GM12865 (cell line): ENCODE measurements around the gene MAP3K13.

Experiments
- DNase-seq: peaks from one replicate; pipeline ENCODE4 v3.0.0; 2010; ENCODE audit warnings: low read depth
- H3K4me3 ChIP-seq: 2 replicates; pipeline ENCODE4 v1.5.1; 2011; ENCODE audit warnings: mild to moderate bottlenecking, low read depth, low read length, control low read depth
- CTCF ChIP-seq: IDR thresholded peaks from 2 replicates; pipeline ENCODE4 v1.5.1; 2011; ENCODE audit warnings: low read length, control low read depth, low read depth, inconsistent platforms; ENCODE audit not compliant: insufficient read depth; ENCODE audit errors: missing control alignments

MAP3K13 gene

GRCh38 chr3:185519021-185519420 is 156.1 kb downstream of the MAP3K13 start:
- DNase-seq, result no peak
- H3K4me3 ChIP-seq, result no peak overlapping the region
- no peak for TF ChIP-seq CTCF

DNA sequence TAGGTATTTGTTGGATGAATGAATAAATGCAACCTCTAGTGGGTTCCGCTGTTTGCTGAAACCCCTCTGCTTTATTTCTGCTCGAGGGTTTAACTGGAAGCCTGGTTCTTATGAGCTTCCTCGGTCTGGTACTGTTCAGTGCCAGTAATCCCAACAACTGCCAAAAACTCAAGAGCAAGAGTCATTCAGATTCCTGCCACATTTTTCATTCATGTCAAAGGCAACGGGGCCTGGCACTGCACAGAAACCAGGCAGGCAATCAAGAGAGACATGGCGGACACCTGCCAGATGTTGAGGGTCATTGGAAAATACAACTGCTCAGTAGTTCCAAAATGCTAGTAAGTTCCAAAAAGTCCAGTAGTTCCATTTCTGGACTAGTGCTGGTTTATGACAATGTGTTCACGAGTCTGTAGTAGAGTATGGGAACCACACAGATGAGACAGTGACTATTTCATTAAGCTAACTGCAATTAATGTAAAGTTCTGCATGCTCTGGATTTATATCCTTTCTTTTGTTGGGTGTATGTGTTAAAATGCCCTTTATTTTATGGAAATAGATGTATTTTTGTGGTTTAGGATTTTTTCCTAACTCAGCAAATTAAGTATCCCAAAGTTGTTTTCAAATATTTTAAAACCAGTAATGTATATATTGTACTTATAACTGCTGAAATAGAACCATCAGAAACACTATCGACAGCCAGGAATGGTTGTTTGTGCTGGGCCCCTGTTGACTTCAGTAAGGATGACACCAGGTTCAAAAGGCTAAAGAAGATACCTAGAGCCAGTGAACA is 158.6 kb downstream of the MAP3K13 start:
- DNase-seq, result no peak
- TF ChIP-seq CTCF, result no peak
- no peak overlapping the region for H3K4me3 ChIP-seq

GRCh38 chr3:185526349-185526951 is 163.5 kb downstream of the MAP3K13 start:
- H3K4me3 ChIP-seq, result no peak overlapping the region
- DNase-seq, result no peak
- no peak for TF ChIP-seq CTCF

DNA sequence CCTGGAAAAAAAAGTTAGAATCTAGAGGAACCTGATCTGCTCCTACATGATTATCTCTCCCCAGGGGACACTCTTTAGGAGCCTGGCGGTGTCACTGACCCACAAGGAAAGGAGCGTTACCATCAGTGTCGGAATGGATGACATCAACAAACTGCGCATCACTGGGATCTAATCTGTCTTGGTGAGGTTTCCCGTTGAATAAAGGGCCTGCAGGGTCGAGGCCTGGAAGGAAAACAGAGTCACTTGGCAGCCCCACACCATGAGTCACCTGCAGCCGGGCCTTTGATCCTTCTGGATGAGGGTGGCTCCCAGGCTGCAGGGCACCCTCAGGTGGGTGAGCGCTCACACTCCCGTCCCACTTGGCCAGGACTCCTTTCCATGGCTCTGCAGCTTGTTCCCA is 164.4 kb downstream of the MAP3K13 start:
- TF ChIP-seq CTCF, result no peak
- no peak overlapping the region for H3K4me3 ChIP-seq
- no peak for DNase-seq

GRCh38 chr3:185528532-185528931 is 165.6 kb downstream of the MAP3K13 start:
- DNase-seq, result no peak
- no peak for TF ChIP-seq CTCF
- no peak overlapping the region for H3K4me3 ChIP-seq

GRCh38 chr3:185530856-185531255 is 167.9 kb downstream of the MAP3K13 start:
- TF ChIP-seq CTCF, result no peak
- no peak for DNase-seq

More at GRCh38 chr3:185530856-185531255, 167.9 kb downstream of the MAP3K13 start:
- H3K4me3 ChIP-seq, result no peak overlapping the region
